GM04504 (cell line): Measurements from ENCODE around the gene TMBIM1.
"Not testable (repeated sequence)": the region's sequence is repeated elsewhere in the genome, so short reads cannot be mapped to it uniquely, and the experiment has no call there.

ENCODE experiments used
- DNase-seq: peaks from one replicate; pipeline ENCODE4 v3.0.0-alpha.2; 2012; ENCODE audit warnings: low read depth

TMBIM1 gene

DNA sequence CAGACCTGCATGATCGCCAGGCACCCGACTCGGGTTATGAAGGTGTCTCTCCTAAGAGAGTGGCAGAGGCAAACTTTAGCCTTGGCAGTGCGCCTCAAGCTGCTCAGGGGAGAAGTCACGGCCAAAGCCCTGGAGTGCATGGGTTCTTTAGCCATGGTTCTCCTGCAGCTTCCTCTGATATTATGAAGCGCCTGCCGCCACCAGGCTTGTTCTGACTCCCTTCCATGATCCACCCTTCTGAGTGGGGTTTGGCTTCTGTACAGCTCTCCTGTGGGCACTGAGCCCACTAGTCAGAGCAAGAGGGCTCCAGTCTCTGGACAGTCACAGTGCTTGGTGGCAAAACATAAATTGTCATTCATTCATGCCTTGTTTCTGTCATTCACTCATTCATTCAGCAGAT, 25.9 kb upstream of the TMBIM1 start:
- no peak for DNase-seq

DNA sequence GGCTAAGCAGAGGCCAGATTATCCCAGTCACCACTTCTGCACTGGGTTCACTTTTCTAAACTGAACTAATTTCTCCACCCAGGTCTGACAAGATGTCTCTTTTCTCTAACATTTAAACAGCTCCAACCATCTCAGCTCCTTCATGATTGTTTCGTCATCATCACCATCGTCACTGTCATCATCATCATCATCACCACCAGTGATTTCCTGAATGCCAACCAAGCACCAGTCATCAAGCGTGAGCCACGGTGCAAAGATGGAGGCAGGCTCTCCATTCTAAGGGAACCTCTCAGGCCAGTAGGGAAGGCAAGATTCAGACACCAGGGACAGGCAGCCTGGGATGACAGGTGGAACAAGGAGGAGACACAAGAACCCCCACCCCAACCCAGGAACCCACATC, 25.5 kb upstream of the TMBIM1 start:
- no peak for DNase-seq

DNA sequence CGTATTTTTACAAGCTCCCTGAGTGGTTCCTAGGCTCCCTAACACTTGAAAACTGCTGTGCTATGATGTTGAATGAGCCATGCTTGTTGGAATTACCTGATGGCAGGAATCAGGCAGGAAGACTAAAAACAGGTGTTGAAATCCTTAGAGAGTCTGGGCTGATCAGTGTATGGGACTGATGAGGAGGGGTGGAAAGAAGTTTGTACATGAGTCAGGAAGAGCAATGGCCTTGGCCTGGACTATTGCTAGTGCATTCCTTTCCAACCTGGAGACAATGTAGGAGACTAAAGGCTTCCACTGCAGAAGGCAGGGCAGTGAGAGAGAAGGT, 25.0 kb upstream of the TMBIM1 start:
- no peak for DNase-seq

GRCh38 chr2:218315397-218315796, 23.1 kb upstream of the TMBIM1 start:
- DNase-seq: no peak

DNA sequence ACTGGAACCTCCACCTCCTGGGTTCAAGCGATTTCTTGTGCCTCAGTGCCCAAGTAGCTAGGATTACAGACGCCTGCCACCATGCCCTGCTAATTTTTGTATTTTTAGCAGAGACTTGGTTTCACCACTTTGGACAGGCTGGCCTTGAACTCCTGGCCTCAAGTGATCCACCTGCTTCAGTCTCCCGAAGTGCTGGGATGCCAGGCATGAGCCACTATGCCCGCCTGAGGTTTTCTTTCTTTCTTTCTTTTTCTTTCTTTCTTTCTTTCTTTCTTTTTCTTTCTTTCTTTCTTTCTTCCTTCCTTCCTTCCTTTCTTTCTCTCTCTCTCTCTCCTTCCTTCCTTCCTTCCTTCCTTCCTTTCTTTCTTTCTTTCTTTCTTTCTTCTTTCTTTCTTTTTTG, 22.5 kb upstream of the TMBIM1 start:
- DNase-seq: not testable (repeated sequence)

- DNase-seq: no peak
These were observed 21.1 kb upstream of the TMBIM1 start for GRCh38 chr2:218313356-218313755.

DNA sequence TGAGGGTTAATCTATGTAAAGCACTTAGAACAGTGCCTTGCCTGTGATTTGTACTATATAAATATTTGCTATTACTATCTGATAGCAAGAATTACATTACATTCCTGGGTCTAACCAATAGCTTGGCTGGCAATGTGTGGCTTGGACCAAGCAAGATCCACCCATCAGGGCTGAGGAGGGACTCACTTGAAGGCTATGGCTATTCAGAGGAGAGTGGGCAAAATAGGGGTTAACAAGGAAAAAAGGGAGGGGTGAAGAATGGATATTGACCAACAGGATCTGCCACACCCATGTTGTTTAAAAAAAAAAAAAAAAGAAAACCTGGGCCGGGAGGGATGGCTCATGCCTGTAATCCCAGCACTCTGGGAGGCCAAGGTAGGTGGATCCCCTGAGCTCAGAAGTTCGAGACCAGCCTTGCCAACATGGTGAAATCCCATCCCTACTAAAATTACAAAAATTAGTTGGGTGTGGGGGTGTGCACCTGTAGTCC, 20.0 kb upstream of the TMBIM1 start:
- DNase-seq: no peak

DNA sequence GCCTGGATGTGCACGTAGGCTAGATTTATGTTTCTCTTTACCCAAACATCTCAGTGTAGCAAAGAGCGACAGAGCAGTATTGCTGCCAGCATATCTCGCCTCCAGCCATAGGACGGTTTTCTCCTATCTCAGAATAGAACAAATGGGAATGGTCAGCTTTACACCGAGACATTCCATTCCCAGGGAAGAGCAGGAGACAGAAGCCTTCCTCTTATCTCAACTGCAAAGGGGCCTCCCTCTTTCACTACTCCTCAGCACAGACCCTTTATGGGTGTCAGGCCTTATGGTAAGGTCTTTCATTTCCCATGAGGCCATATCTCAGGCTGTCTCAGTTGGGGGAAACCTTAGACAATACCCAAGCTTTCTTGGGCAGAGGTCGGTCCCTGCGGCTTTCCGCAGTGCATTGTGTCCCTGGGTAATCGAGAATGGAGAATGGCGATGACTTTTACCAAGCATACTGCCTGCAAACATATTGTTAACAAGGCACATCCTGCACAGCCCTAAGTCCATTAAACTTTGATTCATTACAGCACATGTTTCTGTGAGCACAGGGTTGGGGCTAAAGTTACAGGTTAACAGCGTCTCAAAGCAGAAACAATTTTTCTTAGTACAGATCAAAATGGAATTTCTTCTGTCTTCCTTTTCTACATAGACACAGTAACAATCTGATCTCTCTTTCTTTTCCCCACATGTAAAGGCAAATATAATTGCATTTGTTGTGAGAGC, 19.4 kb upstream of the TMBIM1 start:
- DNase-seq: not testable (repeated sequence)

DNA sequence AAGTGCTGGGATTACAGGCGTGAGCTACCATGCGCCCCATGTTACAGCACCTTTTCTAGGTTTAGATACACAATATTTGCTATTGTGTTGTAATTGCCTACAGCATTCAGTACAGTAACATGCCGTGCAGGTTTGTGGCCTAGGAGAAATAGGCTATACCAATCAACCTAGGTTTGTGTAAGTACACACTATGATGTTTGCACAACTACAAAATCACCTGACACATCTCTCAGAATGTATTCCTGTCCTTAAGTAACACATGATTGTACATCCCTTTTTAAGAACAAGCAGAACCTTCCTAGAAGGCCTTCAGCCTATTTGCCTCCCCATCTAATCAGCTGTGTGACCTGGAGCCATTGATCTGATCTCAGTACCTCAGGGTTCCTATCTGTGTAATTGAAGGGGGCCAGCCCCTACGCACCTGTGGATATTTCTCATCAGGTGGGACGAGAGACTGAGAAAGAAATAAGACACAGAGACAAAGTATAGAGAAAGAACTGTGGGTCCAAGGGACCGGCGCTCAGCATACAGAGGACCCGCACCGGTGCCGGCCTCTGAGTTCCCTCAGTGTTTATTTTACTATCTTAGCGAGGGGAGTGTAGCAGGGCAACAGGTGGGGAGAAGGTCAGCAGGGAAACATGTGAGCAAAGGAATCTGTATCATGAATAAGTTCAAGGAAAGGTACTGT, 18.7 kb upstream of the TMBIM1 start:
- DNase-seq: no peak

DNA sequence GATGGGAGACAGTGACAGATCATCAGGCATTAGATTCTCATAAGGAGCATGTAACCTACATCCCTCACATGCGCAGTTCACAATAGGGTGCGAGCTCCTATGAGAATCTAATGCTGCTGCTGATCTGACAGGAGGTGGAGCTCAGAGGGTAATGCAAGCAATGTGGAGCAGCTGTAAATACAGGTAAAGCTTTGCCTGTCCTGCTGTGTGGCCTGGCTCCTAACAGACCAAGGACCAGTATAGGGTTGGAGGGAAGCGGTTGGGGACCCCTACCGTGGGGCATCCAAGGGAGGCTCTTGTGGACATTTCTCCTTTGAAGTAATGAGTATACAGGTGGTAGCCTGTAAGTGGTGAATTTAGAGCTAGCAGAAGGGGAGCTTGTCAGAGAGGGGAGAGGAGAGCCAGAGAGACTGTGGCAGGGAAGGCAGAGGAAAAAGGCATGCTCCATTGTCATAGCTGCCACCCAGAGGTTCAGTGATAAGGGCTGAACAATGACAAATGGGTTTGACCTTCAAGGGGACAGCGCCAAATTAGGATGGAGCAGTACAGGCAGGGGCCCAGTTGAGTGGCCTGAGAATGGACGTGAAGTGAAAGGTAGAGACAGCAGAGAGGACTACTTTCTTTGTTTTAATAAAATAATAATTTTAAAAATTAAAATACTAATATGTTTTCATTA, 15.2 kb upstream of the TMBIM1 start:
- no peak for DNase-seq

GRCh38 chr2:218306184-218306920, 14.0 kb upstream of the TMBIM1 start:
- no peak for DNase-seq

DNA sequence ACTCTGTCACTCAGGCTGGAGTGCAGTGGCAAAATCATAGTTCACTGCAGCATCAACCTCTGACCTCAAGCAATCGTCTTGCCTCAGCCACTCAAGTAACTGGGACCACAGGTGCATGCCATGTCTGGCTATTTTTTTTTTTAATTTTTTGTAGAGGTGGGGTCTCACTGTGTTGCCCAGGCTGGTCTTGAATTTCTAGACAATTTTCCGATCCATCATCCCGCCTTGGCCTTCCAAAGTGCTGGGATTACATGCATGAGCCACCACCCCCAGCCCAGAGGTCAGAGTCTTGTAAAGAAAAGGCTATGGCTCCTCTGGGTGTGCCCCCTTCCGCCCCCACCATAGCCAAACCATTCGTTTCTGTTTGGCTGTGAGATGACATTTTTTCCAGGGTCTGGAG, 13.1 kb upstream of the TMBIM1 start:
- no peak for DNase-seq

GRCh38 chr2:218301176-218301819, 9.0 kb upstream of the TMBIM1 start:
- no peak for DNase-seq

GRCh38 chr2:218300141-218300540, 7.8 kb upstream of the TMBIM1 start:
- no peak for DNase-seq

DNA sequence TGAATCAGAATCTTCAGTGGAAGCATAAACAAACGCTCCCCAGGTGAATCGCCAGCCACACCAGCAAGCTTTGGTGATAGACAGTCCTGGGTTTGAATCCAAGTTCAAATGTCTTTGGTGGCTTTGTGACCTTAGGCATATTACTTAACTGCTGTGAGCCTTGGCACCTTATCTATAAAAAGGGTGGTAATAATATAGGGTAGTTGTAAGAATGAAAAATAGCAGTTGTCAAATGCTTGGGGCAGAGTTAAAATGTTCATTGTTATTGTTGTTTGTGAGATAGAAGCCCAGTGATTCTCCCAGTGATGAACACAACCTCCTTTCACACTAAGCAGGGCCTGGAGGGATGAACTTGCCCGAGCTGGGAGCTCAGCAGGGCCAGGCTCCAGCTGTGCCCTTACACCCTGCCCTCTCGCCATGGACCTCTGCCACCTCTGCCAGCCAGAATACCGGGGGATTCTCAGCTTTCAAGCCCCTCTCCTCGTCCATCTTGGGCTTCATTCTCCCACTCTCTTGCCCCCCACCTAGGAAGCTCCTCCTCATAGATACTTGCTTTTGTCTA, 6.1 kb upstream of the TMBIM1 start:
- no peak for DNase-seq

- no peak for DNase-seq
These were observed 4.5 kb upstream of the TMBIM1 start for GRCh38 chr2:218296847-218297246.

DNA sequence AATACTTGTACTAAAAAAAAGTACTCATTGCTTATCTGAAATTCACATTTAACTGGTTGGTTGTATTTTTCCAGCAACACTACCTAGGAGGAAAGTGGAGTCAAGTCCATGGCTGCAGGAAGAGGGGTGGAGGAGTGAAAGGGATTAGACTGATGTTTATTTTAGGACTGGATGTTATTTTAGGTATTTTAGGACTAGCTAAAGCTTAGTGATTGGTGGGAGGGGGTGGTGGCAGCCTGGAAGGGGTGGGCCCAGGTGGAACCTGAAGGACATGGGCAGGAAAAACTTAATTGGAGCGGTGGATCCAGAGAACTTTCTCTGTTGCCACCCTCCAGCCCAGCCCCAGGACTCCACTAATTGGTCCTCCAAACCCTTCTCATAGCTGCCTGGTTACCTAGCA, 3.9 kb upstream of the TMBIM1 start:
- no peak for DNase-seq

DNA sequence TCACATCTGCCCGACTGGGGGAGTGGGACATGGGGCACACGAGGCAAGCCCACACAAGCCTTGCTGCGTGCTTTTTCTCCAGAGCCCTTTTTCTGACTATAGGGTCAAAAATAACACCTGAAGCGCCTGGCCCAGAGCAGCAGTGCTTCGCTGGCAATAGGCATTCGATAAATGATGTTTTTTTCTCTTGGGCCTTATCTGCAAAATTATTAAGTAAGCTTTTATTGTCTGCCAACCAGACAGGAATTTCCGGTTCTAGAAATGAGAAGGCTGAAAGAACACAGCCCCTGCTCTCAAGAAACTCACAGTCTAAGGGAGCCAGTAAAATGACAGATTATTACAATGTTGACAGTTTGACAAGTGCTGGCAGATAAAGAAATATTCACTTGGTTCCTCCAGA, 2.7 kb upstream of the TMBIM1 start:
- DNase-seq: no peak

DNA sequence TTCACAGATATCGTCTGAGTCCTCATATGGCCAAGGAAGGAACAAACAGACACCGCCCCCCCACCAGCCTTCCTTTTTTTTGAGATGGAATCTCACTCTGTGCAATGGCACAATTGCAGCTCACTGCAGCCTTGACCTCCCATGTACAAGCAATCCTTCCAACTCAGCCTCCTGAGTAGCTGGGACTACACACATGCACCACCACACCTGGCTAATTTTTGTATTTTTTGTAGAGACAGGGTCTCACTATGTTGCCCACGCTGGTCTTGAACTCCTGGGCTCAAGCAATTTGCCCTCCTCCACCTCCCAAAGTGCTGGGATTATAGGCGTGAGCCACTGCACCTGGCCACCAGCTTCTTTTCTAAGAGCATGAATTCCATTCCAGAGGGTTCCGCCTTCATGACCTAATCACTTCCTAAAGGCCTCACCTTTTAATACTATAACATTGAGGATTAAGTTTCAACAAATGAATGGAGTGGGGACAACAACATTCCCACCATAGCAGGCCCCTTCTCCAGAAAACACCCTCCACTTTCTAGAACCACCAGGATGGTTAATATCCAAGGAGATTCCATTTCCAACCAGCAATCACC, 2.2 kb upstream of the TMBIM1 start:
- no peak for DNase-seq

DNA sequence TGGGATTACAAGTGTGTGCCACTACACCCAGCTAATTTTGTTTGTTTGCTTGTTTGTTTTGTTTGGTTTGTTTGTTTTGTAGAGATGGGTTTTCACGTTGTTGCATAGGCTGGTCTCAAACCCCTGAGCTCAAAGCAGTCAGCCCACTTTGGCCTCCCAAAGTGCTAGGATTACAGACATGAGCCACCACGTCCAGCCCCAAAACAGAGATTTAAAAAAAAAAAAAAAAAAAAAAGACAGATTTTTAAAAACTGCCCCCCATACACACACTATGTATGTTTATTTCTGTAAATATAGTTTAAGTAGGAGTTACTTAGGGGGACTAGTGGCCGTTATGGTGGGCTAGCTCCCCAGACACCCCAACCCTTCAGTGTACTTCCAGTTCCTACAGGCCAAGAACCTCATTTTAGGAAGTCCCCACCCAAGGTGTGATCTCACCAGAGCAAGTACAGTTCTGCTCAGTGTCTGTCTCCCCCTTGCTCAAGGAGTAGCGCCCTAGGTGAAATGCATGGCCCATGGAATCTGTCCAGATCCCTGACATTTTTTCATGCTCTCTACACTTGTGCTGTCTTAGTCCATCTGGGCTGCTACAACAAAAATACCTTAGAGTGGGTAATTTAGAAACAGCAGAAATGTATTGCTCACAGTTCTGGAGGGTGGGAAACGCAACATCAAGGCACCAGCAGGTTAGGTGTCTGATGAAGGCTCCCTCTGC, 1.6 kb upstream of the TMBIM1 start:
- DNase-seq: no peak
